Endothelial cell of umbilical vein (primary cell): Measurements from ENCODE around the gene OTUD1.

Source experiments
- CTCF ChIP-seq, 2 donors: IDR thresholded peaks; 1 replicate in 1 of 2; 2 replicates in 1 of 2; pipeline ENCODE4 v1.5.1; 2011; ENCODE audit warnings: low read length in 2 of 2, mild to moderate bottlenecking in 2 of 2, moderate library complexity in 2 of 2, control low read depth in 1 of 2, inconsistent platforms in 1 of 2, low read depth in 1 of 2; ENCODE audit not compliant: insufficient read depth in 1 of 2; ENCODE audit errors: extremely low read depth in 1 of 2
- EZH2 ChIP-seq: IDR thresholded peaks from 2 replicates; pipeline ENCODE4 v1.6.1; 2012; ENCODE audit warnings: borderline replicate concordance, low read depth, mild to moderate bottlenecking, moderate library complexity, low read length, inconsistent platforms; ENCODE audit not compliant: severe bottlenecking
- FOS ChIP-seq: IDR thresholded peaks from 2 replicates; pipeline ENCODE4 v1.6.1; 2011; ENCODE audit warnings: mild to moderate bottlenecking, low read length, moderate library complexity, borderline replicate concordance; ENCODE audit not compliant: insufficient read depth
- GATA2 ChIP-seq: IDR thresholded peaks from 2 replicates; pipeline ENCODE4 v1.7.0; 2011; ENCODE audit warnings: low read depth, mild to moderate bottlenecking, moderate library complexity, mixed read lengths, low read length; ENCODE audit not compliant: insufficient read length, insufficient read depth
- JUN ChIP-seq: IDR thresholded peaks from 2 replicates; pipeline ENCODE4 v1.6.1; 2011; ENCODE audit warnings: borderline replicate concordance, low read depth; ENCODE audit not compliant: insufficient read length, insufficient read depth
- MAX ChIP-seq: IDR thresholded peaks from 2 replicates; pipeline ENCODE4 v1.6.1; 2011; ENCODE audit not compliant: insufficient read depth, insufficient read length
- MYC ChIP-seq: IDR thresholded peaks from one replicate; pipeline ENCODE4 v1.6.1; 2011; ENCODE audit warnings: mild to moderate bottlenecking, low read depth, low read length
- POLR2A ChIP-seq: IDR thresholded peaks from 2 replicates; pipeline ENCODE4 v1.6.1; 2012; ENCODE audit warnings: low read depth, mild to moderate bottlenecking, control low read depth, low read length
- POLR2AphosphoS5 ChIP-seq: IDR thresholded peaks from 2 replicates; pipeline ENCODE4 v1.6.1; 2012; ENCODE audit warnings: low read depth, mild to moderate bottlenecking, control low read depth, low read length, moderate library complexity; ENCODE audit not compliant: insufficient read depth

- TF ChIP-seq CTCF (IDR thresholded peaks at IDR 0.05; ENCODE audit: extremely low read depth in 1 of 2, insufficient read depth in 1 of 2, low read depth in 1 of 2, low read length in 2 of 2) = no peak
- TF ChIP-seq EZH2 = no peak
- no peak for TF ChIP-seq POLR2A
- no peak for TF ChIP-seq POLR2AphosphoS5
- no peak for TF ChIP-seq FOS
- no peak for TF ChIP-seq JUN
- TF ChIP-seq MAX = no peak
- no peak for TF ChIP-seq MYC
- no peak for TF ChIP-seq GATA2
Observed at GRCh38 chr10:23478570-23478969, 39.7 kb downstream of the OTUD1 start.
